ENCODE measurements around the gene TAF15.

Gene TAF15

GRCh38 chr17:35870906-35871819 is 61.9 kb downstream of the TAF15 start:
- DNase-seq (ENCODE audit: low read depth in 1 of 2, low spot score in 1 of 2): no peak

- DNase-seq (ENCODE audit: low read depth in 1 of 2, low spot score in 1 of 2): no peak
Measured at GRCh38 chr17:35872196-35872980, 63.1 kb downstream of the TAF15 start.

GRCh38 chr17:35875072-35875799 is 66.0 kb downstream of the TAF15 start:
- DNase-seq (ENCODE audit: low read depth in 1 of 2, low spot score in 1 of 2): no peak

GRCh38 chr17:35875800-35876139 is 66.5 kb downstream of the TAF15 start:
- DNase-seq (ENCODE audit: low read depth in 1 of 2, low spot score in 1 of 2): no peak

DNA sequence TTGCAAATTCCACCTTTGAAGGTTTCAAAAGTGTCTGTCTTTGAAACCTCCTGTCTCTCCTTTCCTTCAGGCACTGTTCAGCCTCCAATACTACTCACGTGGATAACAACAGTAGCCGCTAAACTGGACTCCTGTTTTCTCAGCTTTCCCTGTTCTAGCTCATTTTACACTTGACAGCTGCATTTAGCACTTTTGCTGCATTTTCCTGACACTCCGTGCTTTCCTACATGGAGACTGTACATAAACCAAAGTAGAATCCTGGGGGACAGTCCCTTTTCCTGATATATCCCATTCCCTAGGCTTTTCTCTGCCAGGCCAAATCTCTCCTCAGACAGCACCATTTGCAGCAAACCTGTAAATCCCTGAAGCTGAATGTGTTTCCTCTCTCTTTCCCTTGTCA is 67.2 kb downstream of the TAF15 start:
- no peak for DNase-seq (ENCODE audit: low read depth in 1 of 2, low spot score in 1 of 2)

- no peak for DNase-seq (ENCODE audit: low read depth in 1 of 2, low spot score in 1 of 2)
Measured at GRCh38 chr17:35877345-35878029, 68.2 kb downstream of the TAF15 start.

DNA sequence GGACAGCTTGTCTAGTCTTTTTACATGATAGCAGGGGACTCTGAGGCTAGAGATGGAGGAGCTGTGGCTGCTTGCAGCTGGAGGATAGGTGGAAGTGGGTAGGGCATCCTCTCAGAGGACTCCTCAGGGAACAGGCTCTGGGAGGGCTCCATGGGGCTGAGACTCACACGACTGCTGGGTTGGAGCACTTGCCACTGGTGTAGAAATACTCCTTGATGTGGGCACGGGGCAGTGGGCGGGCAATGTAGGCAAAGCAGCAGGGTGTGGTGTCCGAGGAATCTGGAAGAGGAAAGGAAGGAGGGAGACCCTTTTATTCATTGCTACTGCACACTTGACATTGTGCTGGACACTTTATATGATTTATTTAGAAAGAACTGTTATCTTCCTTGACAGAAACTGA is 69.1 kb downstream of the TAF15 start:
- no peak for DNase-seq (ENCODE audit: low read depth in 1 of 2, low spot score in 1 of 2)

DNA sequence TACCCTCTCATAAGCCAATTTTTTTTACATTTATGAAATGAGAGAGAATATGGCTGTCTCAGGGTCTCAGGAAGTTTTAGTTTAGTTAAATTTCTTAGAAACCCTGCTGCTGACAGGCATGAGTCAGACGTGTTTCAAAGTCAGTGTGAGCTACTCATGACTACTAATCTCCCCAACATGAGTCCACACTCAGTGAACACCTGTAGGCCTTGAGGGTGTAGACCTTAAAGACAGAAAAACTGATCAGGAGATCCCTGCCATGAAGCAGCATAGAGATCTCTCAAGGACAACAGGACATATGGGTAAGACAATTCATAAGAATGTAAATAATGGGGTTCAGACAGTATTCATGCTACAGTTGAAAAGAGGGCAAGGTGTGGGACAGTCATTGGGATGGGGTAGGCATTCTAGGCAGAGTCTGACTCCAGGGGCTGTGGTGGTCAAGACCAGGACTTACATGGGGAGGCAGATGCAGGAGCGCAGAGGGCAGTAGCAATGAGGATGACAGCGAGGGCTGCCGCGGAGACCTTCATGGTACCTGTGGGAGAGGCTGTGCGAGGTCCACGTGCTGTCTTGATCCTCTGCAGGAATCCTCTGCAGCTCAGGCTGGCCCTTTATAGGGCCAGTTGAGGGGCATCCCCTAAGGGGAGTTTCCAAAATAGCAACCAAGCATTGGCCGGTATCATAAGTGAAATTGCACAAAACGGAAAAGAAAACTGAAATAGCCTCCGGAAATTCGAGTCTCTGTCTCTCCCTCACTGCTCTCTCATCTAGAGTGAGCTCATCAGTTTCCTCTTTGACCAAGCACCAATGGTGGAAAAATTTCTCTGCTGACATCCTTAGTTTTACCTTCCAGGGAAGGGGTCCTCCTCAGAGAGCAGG is 70.7 kb downstream of the TAF15 start, which contains the start of gene CCL5:
CCL5 (minus strand) TSS at position 588 of the 882 bp plus-strand sequence.
- peak in 1 of 2 donors; percentile 18 for DNase-seq (ENCODE audit: low read depth in 1 of 2, low spot score in 1 of 2)

GRCh38 chr17:35889241-35889640 is 80.0 kb downstream of the TAF15 start:
- DNase-seq (ENCODE audit: low read depth in 1 of 2, low spot score in 1 of 2): no peak

- DNase-seq (ENCODE audit: low read depth in 1 of 2, low spot score in 1 of 2): no peak
Measured at GRCh38 chr17:35889818-35890773, 80.8 kb downstream of the TAF15 start.

DNA sequence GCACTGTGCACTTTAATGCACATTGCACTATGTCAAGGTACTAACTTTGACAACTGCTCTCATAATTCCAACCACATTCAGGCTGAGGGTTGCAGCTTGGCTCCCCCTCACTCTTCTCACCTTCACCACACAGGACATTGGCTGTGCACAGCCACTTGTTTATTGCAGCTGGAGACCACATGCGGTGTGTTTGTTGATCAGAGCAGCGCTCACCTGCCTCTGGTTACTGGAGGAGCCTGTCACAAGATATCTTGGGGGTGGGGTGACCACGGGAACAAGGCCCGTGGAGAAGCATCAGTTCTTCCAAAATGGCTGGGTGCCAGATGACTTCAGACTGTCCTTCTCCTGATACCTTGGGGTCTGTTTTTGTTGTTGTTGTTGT is 81.5 kb downstream of the TAF15 start:
- DNase-seq (ENCODE audit: low read depth in 1 of 2, low spot score in 1 of 2): no peak

GRCh38 chr17:35891269-35891668 is 82.0 kb downstream of the TAF15 start:
- no peak for DNase-seq (ENCODE audit: low read depth in 1 of 2, low spot score in 1 of 2)

- DNase-seq (ENCODE audit: low read depth in 1 of 2, low spot score in 1 of 2): peak in 1 of 2 donors; percentile 32
Measured at GRCh38 chr17:35892091-35893035, 83.1 kb downstream of the TAF15 start.

GRCh38 chr17:35893751-35894150 is 84.5 kb downstream of the TAF15 start:
- no peak for DNase-seq (ENCODE audit: low read depth in 1 of 2, low spot score in 1 of 2)

DNA sequence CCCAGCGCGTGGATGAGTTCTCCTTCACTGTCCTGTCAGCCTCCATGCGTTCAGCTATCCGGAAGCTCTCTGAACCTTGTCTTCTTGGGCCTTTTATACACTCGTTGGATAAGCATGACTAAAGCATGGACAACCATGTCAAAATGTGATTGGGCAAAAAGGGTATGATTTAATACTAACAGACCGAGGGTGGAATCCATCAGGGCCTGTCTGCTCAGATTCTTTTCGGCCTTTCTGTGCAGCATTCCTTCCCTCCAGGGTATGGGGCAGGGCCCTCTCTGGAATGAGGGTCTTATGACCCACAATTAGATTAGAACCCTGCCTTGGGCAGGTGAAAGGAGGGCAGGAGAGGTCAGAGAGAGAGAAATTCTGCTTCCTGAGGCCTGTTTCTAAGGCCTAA is 84.9 kb downstream of the TAF15 start:
- DNase-seq (ENCODE audit: low read depth in 1 of 2, low spot score in 1 of 2): no peak

DNA sequence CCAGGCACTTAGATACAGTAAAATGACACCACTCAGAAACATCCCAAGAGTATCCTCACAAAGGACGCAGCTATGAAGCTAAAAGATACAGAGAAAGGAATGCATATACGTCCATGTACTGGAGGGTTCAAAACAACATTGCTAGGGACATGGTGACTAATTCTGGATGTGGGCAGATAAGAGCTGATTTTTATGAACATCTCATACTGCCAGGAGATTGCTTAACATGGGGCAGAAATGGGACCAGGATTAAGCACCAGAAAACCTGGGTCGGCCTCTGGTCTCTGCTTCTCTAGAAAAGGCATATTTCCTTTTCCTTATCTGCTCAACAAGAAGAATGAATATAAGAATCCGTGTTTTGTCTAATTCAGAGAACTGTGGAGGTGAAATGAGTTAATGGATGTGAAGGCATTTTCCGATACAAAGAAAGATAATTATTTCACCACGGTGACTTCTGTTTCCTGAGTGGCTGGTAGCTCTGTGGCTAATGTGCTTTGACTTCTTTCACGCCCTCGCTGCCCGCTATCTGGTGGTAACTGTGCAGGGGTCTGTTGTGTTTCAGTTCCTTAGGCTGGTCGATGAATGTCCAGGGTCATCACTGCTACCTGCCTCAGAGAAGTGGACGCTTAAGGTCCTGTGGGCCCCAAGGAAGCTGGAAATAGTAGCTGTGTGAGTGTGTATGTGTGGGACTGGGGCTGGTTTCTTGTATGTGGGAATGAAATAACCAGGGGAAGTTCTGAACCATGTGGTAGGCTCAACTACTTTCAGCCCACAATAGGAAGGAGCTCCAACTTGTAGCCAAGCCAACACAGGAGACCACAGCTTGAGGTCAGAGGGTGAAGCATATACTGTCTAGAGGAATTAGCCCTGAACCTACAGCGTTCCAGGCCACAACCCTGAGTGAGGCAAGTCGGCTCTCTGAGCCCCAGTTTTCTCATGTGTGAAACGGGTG is 86.6 kb downstream of the TAF15 start:
- no peak for DNase-seq (ENCODE audit: low read depth in 1 of 2, low spot score in 1 of 2)
